Spleen (tissue), 11 donors: Measurements from ENCODE around the gene DLEC1. TPM values are rescaled to one million over a fixed set of nuclear protein-coding genes. Genes with fewer than 3 reads are reported as not detected.

ENCODE experiments used
- DNase-seq: peaks from one replicate; pipeline ENCODE4 v3.0.0-alpha.2; 2020
- H3K27ac ChIP-seq, 8 donors: fragments of 200-600 bp; sonication (generic) in 7 of 8; 1 replicate in 4 of 8; 2 replicates in 4 of 8; pipeline versions ENCODE4 v1.5.0 to v1.8.0; 2016 to 2021; ENCODE audit warnings: inconsistent platforms in 4 of 8, mild to moderate bottlenecking in 4 of 8, moderate library complexity in 1 of 8
- H3K27me3 ChIP-seq, 7 donors: fragments of 200-600 bp; sonication (generic) in 6 of 7; replicated peaks in 1 of 7; 1 replicate in 4 of 7; 2 replicates in 3 of 7; pipeline versions ENCODE4 v1.5.0 to v1.8.0; 2016 to 2021; ENCODE audit warnings: inconsistent platforms in 3 of 7, mild to moderate bottlenecking in 1 of 7
- H3K36me3 ChIP-seq, 6 donors: fragments of 200-600 bp; sonication (generic) in 5 of 6; 1 replicate in 4 of 6; 2 replicates in 2 of 6; pipeline versions ENCODE4 v1.5.0 to v1.8.0; 2016 to 2021; ENCODE audit warnings: inconsistent platforms in 2 of 6
- H3K4me1 ChIP-seq, 6 donors: fragments of 200-600 bp; sonication (generic) in 5 of 6; 1 replicate in 3 of 6; 2 replicates in 3 of 6; pipeline versions ENCODE4 v1.5.0 to v1.8.0; 2016 to 2021; ENCODE audit warnings: inconsistent platforms in 3 of 6
- H3K4me3 ChIP-seq, 8 donors: fragments of 200-600 bp; sonication (generic) in 7 of 8; 1 replicate in 4 of 8; 2 replicates in 4 of 8; pipeline versions ENCODE4 v1.5.0 to v1.8.0; 2016 to 2021; ENCODE audit warnings: inconsistent platforms in 4 of 8, mild to moderate bottlenecking in 4 of 8, moderate library complexity in 2 of 8
- H3K9me3 ChIP-seq, 8 donors: fragments of 200-600 bp; sonication (generic) in 7 of 8; 1 replicate in 4 of 8; 2 replicates in 4 of 8; pipeline versions ENCODE4 v1.5.0 to v1.8.0; 2016 to 2021; ENCODE audit warnings: inconsistent platforms in 4 of 8
- POLR2A ChIP-seq, 3 donors: fragments of 450-650 bp; IDR thresholded peaks; one replicate each; pipeline ENCODE4 v1.5.1; 2017; ENCODE audit warnings: antibody characterized with exemption in 3 of 3, mild to moderate bottlenecking in 1 of 3
- POLR2AphosphoS5 ChIP-seq, 3 donors: sonication (generic); formaldehyde crosslinking; IDR thresholded peaks; one replicate each; pipeline ENCODE4 v1.5.1; 2017; ENCODE audit warnings: antibody characterized with exemption in 3 of 3
- WGBS, 5 donors: extraction: QIAGEN DNeasy Blood & Tissue Kit in 3 of 5; methylation state at CpG; one replicate each; pipeline versions ENCODE4 v1.1.5 to v1.1.7; 2013 to 2018; 5-methylcytosine and 5-hydroxymethylcytosine counted together
- intact Hi-C: fragments of 100-400 bp; cut with DNase I; formaldehyde crosslinking; loops from one replicate; pipeline ENCODE4 v1.15.0; 2023; ENCODE audit warnings: low total_unique reads
- polyA plus RNA-seq, 3 donors: library from polyadenylated mRNA; stranded (reverse); fragments of 200-250 nt; gene quantifications; one replicate each; pipeline ENCODE4 v1.2.1, GENCODE V29; 2013
- total RNA-seq, 7 donors: library from RNA; depleted of rRNA in 3 of 7; stranded (reverse); fragments of >200 nt in 3 of 7; fragmentation: NEBNext Ultra II Directional in 4 of 7; extraction: Animal tissue kit (Norgen Biotek cat#: 25700) in 4 of 7; gene quantifications; one replicate each; pipeline versions ENCODE4 v1.1.0 to v1.2.1, GENCODE V29; 2016 to 2021
- TF ChIP-seq, protein P1 (sequence below), 11 experiments: fragments of 200-600 bp in 7 of 11; fragments of 450-650 bp in 4 of 11; sonication (generic) in 4 of 11; IDR thresholded peaks in 8 of 11; conservative IDR thresholded peaks in 3 of 11; 1 replicate in 7 of 11; 2 replicates in 4 of 11; pipeline versions ENCODE4 v1.4.0 to v1.8.0; 2016 to 2021; ENCODE audit warnings: antibody characterized with exemption in 11 of 11, inconsistent platforms in 4 of 11, mild to moderate bottlenecking in 1 of 11
- donor health status: healthy with polysubstance abuse.
- donor health status: DM: no; HTN: no; CAD: no; lungs with moderate emphysema.
- donor health status: DM: no; HTN: no; CAD: no.
- donor health status: Bipolar disorder and iron deficiency.
- donor health status: healthy.
- donor health status: DM: no; HTN: no; CAD: no.
- donor health status: DM: yes; HTN: yes; CAD: no.

DLEC1 gene
- total and polyA plus RNA-seq, 10 donors: 0.36 to 2.3 (median 0.88) TPM

DNA sequence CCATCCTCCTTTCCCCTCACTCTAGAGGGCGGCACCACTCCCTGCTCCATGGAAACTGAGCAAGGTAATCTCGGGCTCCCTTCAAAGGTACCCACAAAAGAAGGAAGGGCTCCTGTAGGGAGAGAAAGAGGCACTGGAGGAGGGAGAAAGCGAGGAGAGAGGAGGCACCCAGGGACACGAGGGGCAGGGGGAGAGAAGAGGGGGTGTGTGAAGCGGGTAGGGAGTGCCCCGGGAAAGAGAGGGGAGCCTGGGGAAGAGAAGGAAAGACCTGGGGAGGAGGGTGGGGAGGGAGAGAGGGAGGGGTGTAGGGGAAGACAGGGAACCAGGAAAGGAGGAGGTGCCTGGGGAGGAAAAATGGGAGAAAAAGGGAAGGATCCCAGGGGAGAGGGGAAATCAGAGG, 47.9 kb upstream of the DLEC1 start:
- TF ChIP-seq, protein P1, sequence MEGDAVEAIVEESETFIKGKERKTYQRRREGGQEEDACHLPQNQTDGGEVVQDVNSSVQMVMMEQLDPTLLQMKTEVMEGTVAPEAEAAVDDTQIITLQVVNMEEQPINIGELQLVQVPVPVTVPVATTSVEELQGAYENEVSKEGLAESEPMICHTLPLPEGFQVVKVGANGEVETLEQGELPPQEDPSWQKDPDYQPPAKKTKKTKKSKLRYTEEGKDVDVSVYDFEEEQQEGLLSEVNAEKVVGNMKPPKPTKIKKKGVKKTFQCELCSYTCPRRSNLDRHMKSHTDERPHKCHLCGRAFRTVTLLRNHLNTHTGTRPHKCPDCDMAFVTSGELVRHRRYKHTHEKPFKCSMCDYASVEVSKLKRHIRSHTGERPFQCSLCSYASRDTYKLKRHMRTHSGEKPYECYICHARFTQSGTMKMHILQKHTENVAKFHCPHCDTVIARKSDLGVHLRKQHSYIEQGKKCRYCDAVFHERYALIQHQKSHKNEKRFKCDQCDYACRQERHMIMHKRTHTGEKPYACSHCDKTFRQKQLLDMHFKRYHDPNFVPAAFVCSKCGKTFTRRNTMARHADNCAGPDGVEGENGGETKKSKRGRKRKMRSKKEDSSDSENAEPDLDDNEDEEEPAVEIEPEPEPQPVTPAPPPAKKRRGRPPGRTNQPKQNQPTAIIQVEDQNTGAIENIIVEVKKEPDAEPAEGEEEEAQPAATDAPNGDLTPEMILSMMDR (IDR thresholded peaks at IDR 0.05 in 8 of 11, conservative IDR thresholded peaks at IDR 0.05 in 3 of 11): no peak
- TF ChIP-seq POLR2AphosphoS5 (IDR thresholded peaks at IDR 0.05): no peak
- no peak for TF ChIP-seq POLR2A (IDR thresholded peaks at IDR 0.05)
- 59 to 74% (median 63%) methylated on average over 6 of the region's 6 CpGs for WGBS, 5 donors
- Histone ChIP-seq H3K4me1 (peaks cover 14 to 54% (median 25%) of the 10 kb centered on the region in 6 donors), H3K9me3 (no peaks in the 10 kb centered on the region), H3K36me3 (peaks cover 0 to 9% (median 3%) of the 10 kb centered on the region in 6 donors), H3K27ac (no peak overlapping the region), H3K27me3 (no peaks in the 10 kb centered on the region), H3K4me3 (no peak overlapping the region)
- intact Hi-C loops: no loop called here
- peak; percentile 34 for DNase-seq

DNA sequence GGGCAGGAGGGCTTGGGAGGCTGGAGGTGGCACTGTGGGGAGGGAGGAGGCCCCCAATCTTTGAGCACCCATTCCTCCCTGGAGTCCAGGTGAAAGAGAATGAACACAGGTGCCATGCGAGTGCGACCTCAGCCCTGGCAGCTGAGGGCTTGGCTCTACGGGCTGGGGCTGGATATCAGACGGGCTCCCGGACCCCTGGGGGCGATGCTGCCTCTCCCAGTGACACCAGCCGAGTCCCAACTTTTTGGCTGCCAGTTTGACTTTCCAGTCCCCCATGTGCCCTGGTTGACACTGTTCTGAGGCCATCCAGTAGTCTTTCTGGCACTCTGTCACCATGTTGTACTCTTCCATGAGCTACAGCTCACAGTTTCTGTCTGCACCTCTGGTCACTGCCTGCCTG, 47.2 kb upstream of the DLEC1 start:
- no peaks in the 10 kb centered on the region for H3K27me3 ChIP-seq
- TF ChIP-seq POLR2A (IDR thresholded peaks at IDR 0.05): no peak
- TF ChIP-seq POLR2AphosphoS5 (IDR thresholded peaks at IDR 0.05): no peak
- TF ChIP-seq, protein P1 (IDR thresholded peaks at IDR 0.05 in 8 of 11, conservative IDR thresholded peaks at IDR 0.05 in 3 of 11): no peak
- H3K4me3 ChIP-seq: no peak overlapping the region
- peaks cover 14 to 59% (median 32%) of the 10 kb centered on the region in 6 donors for H3K4me1 ChIP-seq
- no peaks in the 10 kb centered on the region for H3K9me3 ChIP-seq
- 83 to 100% (median 95%) methylated on average over 1 to 7 of the region's 7 CpGs for WGBS, 5 donors
- H3K36me3 ChIP-seq: peaks cover 0 to 15% (median 3%) of the 10 kb centered on the region in 6 donors
- intact Hi-C loops: no loop called here
- H3K27ac ChIP-seq: no peak overlapping the region
- no peak for DNase-seq

DNA sequence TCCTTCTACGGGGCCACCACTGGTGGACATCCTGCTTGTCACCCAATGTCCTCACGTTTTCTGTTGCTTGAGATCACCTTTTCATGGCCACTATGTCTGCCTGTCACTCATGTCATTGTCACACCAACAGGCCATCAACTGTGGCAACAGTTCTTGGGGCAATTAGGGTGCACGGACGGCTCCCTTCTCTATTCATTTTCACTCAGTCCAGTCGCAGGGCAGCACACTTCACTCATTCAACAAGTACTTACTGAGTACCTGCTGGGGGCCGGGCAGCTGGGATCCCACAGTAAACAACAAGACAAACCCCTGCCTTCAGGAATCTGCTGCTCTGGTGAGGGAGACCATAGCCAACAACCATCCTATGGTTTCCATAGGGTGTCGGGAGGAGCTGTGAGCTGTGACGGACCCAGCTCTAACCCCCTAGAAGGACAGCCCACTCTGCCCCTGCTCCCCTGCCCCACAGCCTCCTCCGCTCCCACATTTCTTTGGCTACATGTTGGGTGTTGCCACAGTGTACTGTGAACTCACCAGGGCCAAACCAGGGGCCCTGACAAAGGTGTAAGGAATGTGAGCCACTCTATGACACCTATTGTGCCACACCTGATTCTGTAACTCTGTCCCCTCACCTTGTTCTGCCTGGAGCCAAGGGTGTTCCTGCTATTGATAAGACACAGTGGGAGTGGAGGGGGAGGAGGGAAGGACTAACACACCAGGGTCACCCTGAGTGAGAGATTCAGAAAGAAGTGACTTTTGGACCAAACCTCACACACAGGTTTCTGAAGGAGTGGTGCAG, 46.5 kb upstream of the DLEC1 start:
- 89 to 94% (median 90%) methylated on average over 9 of the region's 9 CpGs for WGBS, 5 donors
- intact Hi-C loops: no loop called here
- no peak overlapping the region for H3K4me3 ChIP-seq
- H3K27ac ChIP-seq: peak overlapping the region in 2 of 8 donors; percentile 93 to 96
- H3K27me3 ChIP-seq: no peaks in the 10 kb centered on the region
- DNase-seq: peak; percentile 70
- peaks cover 0 to 20% (median 4%) of the 10 kb centered on the region in 6 donors for H3K36me3 ChIP-seq
- H3K4me1 ChIP-seq: peaks cover 14 to 59% (median 38%) of the 10 kb centered on the region in 6 donors
- no peaks in the 10 kb centered on the region for H3K9me3 ChIP-seq
- TF ChIP-seq POLR2AphosphoS5 (IDR thresholded peaks at IDR 0.05) (no peak), POLR2A (IDR thresholded peaks at IDR 0.05) (no peak)
- TF ChIP-seq, protein P1 (IDR thresholded peaks at IDR 0.05 in 8 of 11, conservative IDR thresholded peaks at IDR 0.05 in 3 of 11): no peak

DNA sequence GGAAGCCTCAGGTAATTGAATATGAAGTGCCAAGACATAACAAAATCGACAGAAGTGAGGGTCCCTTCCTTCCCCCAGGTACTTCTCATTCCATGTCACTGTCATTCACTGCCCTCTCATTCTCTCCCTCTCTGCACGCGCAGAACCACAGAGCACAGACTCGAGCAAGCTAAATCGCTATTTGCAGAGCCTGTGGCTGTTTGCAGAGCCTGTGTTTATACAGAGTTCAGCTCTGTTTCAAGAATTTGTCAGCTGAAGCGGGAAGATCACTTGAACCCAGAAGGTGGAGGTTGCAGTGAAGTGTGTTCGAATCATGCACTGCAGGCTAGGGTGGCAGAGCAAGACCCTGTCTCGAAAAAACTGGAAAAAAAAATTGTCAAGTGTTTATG, 45.9 kb upstream of the DLEC1 start:
- Histone ChIP-seq H3K27ac (peak overlapping the region in 4 of 8 donors; percentile 83 to 96 (median 89)), H3K27me3 (no peaks in the 10 kb centered on the region), H3K4me1 (peaks cover 16 to 59% (median 44%) of the 10 kb centered on the region in 6 donors), H3K4me3 (peak overlapping the region in 1 of 8 donors; percentile 77), H3K9me3 (no peaks in the 10 kb centered on the region), H3K36me3 (peaks cover 0 to 22% (median 6%) of the 10 kb centered on the region in 6 donors)
- TF ChIP-seq, protein P1 (IDR thresholded peaks at IDR 0.05 in 8 of 11, conservative IDR thresholded peaks at IDR 0.05 in 3 of 11): no peak
- TF ChIP-seq POLR2AphosphoS5 (IDR thresholded peaks at IDR 0.05) (no peak), POLR2A (IDR thresholded peaks at IDR 0.05) (no peak)
- 88 to 92% (median 90%) methylated on average over 8 of the region's 8 CpGs for WGBS, 5 donors
- peak; percentile 43 for DNase-seq
- intact Hi-C loops: no loop called here
